Activated naive CD4-positive, alpha-beta T cell treated with anti-CD3 and anti-CD28 coated beads for 36 hours (primary cell): ENCODE data around the gene SYVN1. TPM values are rescaled to one million over a fixed set of nuclear protein-coding genes. Genes with fewer than 3 reads are reported as not detected.

Experiments used
- CTCF ChIA-PET: fragments of 350-600 bp; sonication (Branson Sonifier 250); formaldehyde crosslinking; loops from one replicate; lab custom pipeline; 2021; ENCODE audit warnings: antibody characterized with exemption; lab: Charles Lee
- DNase-seq: peaks from one replicate; pipeline ENCODE4 v3.0.0-alpha.2; 2020
- H3K27ac Mint-ChIP-seq: one replicate; pipeline ENCODE4 v1.8.0; 2021; ENCODE audit warnings: mild to moderate bottlenecking, mixed read lengths
- H3K27me3 Mint-ChIP-seq: one replicate; pipeline ENCODE4 v1.8.0; 2021; ENCODE audit warnings: low read depth, mixed read lengths
- H3K36me3 Mint-ChIP-seq: one replicate; pipeline ENCODE4 v1.8.0; 2021; ENCODE audit warnings: low read depth, mixed read lengths
- H3K4me1 Mint-ChIP-seq: one replicate; pipeline ENCODE4 v1.8.0; 2021; ENCODE audit warnings: low read depth, mixed read lengths
- H3K4me3 Mint-ChIP-seq: one replicate; pipeline ENCODE4 v1.8.0; 2021; ENCODE audit warnings: mild to moderate bottlenecking, moderate library complexity, mixed read lengths
- H3K9me3 Mint-ChIP-seq: one replicate; pipeline ENCODE4 v1.8.0; 2021; ENCODE audit warnings: mixed read lengths
- intact Hi-C: fragments of 100-400 bp; cut with micrococcal nuclease; formaldehyde crosslinking; loops from one replicate; pipeline ENCODE4 v1.15.1; 2023
- total RNA-seq, 2 experiments: library from RNA; stranded (reverse); gene quantifications; one replicate each; pipeline ENCODE4 v1.2.3, GENCODE V29; 2021

SYVN1 gene
- total RNA-seq, 2 experiments from 2014 or later, result 19.0 to 19.2 TPM

DNA sequence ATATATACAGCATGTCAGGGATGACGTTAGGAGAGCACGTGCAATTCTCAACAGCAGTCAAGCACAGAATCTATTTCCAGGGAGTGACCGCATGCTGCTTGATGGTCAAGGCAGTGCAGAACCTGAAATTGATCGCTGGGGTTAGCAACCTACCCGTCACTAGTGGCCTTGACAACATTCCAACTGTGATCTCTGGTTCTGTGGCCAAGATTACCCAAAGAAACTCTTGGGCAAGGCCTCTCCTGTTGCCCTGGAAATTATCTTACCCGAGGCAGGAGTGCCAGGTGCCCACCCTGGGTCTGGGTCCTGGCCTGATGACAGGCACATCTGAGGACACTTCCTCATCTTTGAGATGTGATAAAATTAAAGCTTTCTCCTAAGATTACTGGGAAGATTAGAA lies 20.5 kb downstream of the SYVN1 start:
- Mint-ChIP-seq H3K9me3 (no peaks in the 10 kb centered on the region), H3K36me3 (peaks cover 14% of the 10 kb centered on the region), H3K4me3 (no peak overlapping the region), H3K27me3 (no peaks in the 10 kb centered on the region), H3K4me1 (peaks cover 62% of the 10 kb centered on the region), H3K27ac (no peak overlapping the region)
- intact Hi-C loops, result loop anchor here (5.0 kb wide), 2 partner anchors 148 to 218 kb away; partner anchors contain the start of genes DPF2 and POLA2
- CTCF ChIA-PET, result interaction anchor here (0.5 to 4.1 kb wide), 4 partner anchors 16 to 598 kb away, joined by 3 to 41 read pairs (median 4); partner anchors contain the start of genes SNX15 and VPS51
- DNase-seq, result no peak

- intact Hi-C loops, result loop anchor here (5.0 kb wide), 2 partner anchors 149 to 219 kb away; partner anchors contain the start of genes DPF2 and POLA2
- Mint-ChIP-seq H3K27me3 (no peaks in the 10 kb centered on the region), H3K9me3 (no peaks in the 10 kb centered on the region), H3K4me3 (peak overlapping the region; percentile 80), H3K36me3 (peaks cover 9% of the 10 kb centered on the region), H3K4me1 (peaks cover 57% of the 10 kb centered on the region), H3K27ac (peak overlapping the region; percentile 72)
- CTCF ChIA-PET, result interaction anchor here (0.6 to 4.1 kb wide), 6 partner anchors 8 to 265 kb away, joined by 3 to 41 read pairs (median 10); partner anchors contain the start of genes FAU, MRPL49, SNX15 and VPS51
- DNase-seq, result no peak
These were observed 21.0 kb downstream of the SYVN1 start for GRCh38 chr11:65113361-65113756.

DNA sequence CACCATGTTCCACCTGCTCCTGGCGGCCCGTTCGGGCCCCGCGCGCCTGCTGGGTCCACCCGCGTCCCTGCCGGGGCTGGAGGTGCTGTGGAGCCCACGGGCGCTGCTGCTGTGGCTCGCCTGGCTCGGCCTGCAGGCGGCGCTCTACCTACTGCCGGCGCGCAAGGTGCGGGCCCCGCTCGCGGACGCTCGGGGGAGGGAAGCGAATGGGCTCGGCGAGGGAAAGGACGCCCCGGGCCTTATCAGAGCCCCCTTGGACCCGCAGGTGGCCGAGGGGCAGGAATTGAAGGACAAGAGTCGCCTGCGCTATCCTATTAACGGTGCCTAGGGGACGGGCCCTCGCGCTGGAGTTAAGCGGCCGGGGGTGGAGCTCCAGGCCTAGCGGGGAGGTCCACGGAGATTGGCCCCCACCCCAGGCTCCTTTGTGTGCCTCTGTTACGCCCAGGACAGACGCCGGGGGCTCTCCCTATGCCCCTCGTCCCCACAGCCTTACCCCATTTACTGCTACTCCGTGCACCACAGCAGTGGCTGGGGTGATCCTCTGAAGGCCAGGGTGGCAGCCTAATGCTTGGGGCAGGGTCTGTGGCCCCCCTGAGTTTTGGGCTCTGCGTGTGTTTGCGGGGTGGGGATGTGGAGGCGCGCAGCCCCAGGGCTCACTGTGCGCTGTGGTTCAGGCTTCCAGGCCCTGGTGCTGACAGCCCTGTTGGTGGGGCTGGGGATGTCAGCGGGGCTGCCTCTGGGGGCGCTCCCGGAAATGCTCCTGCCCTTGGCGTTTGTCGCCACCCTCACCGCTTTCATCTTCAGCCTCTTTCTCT lies 21.6 kb downstream of the SYVN1 start:
- intact Hi-C loops, result loop anchor here (5.0 kb wide), 2 partner anchors 150 to 220 kb away; partner anchors contain the start of genes DPF2 and POLA2
- Mint-ChIP-seq H3K4me3 (peak overlapping the region; percentile 80), H3K36me3 (peaks cover 6% of the 10 kb centered on the region), H3K9me3 (no peaks in the 10 kb centered on the region), H3K27me3 (no peaks in the 10 kb centered on the region), H3K4me1 (peaks cover 51% of the 10 kb centered on the region), H3K27ac (peak overlapping the region; percentile 72)
- peak; percentile 78 for DNase-seq
- CTCF ChIA-PET, result interaction anchor here (0.6 to 4.1 kb wide), 10 partner anchors 9 to 326 kb away, joined by 3 to 41 read pairs (median 4); partner anchors contain the start of genes ARL2, FAU, MRPL49 and SNX15

DNA sequence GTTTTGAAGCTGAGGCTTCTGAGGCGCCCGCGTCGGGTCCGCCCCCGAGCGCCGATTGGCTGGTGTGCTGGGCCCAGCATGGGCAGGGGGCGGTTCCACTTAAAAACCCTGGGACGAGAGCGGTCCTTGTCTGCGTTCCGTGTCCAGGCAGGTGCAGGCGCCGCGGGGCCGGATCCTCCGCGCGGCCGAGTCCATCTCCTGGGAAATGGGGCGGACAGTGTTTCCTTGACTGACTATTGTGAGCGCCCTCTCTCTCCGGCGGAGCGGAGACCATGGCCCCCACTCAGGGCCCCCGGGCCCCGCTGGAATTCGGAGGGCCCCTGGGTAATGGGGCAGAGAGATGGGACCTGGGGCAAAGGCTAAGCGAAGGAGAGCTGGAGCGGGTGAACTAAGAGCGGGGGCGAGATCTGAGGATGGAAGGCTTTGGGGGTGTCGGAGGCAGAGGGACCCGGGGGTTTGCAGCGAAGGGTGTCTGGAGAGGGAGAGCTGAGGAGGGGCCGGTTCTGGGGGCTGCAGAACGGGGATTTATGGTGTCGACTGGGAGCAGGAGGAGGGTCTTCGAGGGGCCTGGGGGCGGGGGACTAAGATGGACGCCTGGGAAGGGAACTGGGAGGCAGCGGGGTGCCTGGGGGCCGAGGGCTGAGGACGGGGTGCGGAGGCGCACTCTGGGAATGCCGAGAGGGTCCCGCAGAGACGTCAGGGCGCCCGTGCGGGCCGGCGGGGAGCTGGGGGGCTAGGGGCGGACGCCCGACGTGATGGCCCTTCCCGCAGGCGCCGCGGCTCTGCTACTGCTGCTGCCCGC lies 22.4 kb downstream of the SYVN1 start, which contains the start of gene TM7SF2:
TSS of gene TM7SF2 (plus strand) at position 129 of the 802 bp plus-strand sequence. CDS start at position 273, 144 bp downstream.
- intact Hi-C loops, result loop anchor here (2.0 to 5.0 kb wide), 3 partner anchors 71 to 220 kb away; partner anchors contain the start of genes DPF2, POLA2 and SAC3D1
- H3K27me3 Mint-ChIP-seq, result no peaks in the 10 kb centered on the region
- H3K27ac Mint-ChIP-seq, result peak within 1 kb of the TSS; percentile 72
- H3K4me1 Mint-ChIP-seq, result peaks cover 51% of the 10 kb centered on the region
- peak within 1 kb of the TSS; percentile 80 for H3K4me3 Mint-ChIP-seq
- H3K36me3 Mint-ChIP-seq, result peaks cover 6% of the 10 kb centered on the region
- H3K9me3 Mint-ChIP-seq, result no peaks in the 10 kb centered on the region
- CTCF ChIA-PET, result interaction anchor here (0.6 to 4.1 kb wide), 16 partner anchors 9 to 325 kb away, joined by 3 to 41 read pairs (median 4); partner anchors contain the start of genes ARL2, CAPN1, FAU and MRPL49
- peak; percentile 96 for DNase-seq

DNA sequence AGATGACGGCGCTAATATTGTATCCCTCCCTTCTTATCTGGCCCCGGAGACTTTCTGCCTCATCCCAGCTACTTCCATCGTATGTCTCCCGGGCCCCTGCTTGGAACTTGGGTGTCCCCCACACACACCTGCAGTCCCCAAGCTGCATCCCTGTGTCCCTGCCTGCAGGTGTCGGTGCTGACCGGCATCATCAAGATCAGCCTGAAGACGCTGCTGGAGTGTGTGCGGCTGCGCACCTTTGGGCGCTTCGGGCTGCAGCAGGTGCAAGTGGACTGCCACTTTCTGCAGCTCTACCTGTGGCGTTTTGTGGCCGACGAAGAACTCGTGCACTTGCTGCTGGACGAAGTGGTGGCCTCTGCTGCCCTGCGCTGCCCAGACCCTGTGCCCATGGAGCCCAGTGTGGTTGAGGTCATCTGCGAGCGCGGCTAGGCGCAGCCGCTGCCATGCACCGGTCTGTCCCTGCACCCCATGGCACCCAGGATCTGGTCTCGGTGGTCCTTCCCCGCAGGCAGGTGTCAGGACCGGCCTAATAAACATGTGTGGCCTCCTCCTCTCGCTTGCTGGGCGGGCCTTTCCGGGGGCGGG lies 23.1 kb downstream of the SYVN1 start:
- H3K4me3 Mint-ChIP-seq, result peak overlapping the region; percentile 80
- intact Hi-C loops, result loop anchor here (2.0 to 5.0 kb wide), 3 partner anchors 70 to 221 kb away; partner anchors contain the start of genes DPF2, POLA2 and SAC3D1
- H3K36me3 Mint-ChIP-seq, result peaks cover 2% of the 10 kb centered on the region
- no peak overlapping the region for H3K27ac Mint-ChIP-seq
- peaks cover 45% of the 10 kb centered on the region for H3K4me1 Mint-ChIP-seq
- CTCF ChIA-PET, result interaction anchor here (0.6 to 4.1 kb wide), 24 partner anchors 8 to 325 kb away, joined by 3 to 41 read pairs (median 5); partner anchors contain the start of genes ARL2, CAPN1, CDC42EP2 and DPF2
- H3K27me3 Mint-ChIP-seq, result no peaks in the 10 kb centered on the region
- H3K9me3 Mint-ChIP-seq, result no peaks in the 10 kb centered on the region
- DNase-seq, result no peak

DNA sequence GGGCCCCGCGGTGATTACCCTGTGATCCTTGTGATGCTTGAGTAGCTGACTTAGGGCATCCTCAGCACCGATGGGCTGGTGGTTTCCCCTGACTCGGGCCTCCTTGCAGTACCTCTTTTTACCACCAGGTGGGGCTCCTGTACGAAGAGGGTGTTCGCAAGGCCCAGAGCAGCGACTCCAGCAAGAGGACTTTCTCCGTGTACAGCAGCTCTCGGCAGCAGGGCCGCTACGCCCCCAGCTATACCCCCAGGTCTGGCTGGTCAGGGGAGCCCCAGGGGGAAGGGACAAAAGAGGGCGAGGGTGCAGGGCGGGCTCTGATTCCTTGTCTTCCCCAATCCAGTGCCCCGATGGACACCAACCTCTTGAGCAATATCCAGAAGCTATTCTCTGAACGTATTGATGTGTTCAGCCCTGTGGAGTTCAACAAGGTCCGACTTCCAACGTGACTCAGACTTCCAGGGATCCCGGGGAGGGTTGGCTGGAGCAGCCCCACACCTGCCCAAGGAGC lies 23.9 kb downstream of the SYVN1 start:
- Mint-ChIP-seq H3K9me3 (no peaks in the 10 kb centered on the region), H3K4me3 (peak overlapping the region; percentile 29), H3K27ac (peak overlapping the region; percentile 46), H3K4me1 (peaks cover 38% of the 10 kb centered on the region), H3K36me3 (peaks cover under 1% of the 10 kb centered on the region), H3K27me3 (no peaks in the 10 kb centered on the region)
- intact Hi-C loops, result loop anchor here (1.0 to 5.0 kb wide), 6 partner anchors 8 to 222 kb away; partner anchors contain the start of genes CAPN1, DPF2, POLA2 and SAC3D1
- peak; percentile 99 for DNase-seq
- CTCF ChIA-PET, result interaction anchor here (0.5 to 4.1 kb wide), 27 partner anchors 8 to 264 kb away, joined by 3 to 41 read pairs (median 4); partner anchors contain the start of genes ARL2, CAPN1, CDC42EP2 and DPF2

GRCh38 chr11:65109231-65110198 lies 24.8 kb downstream of the SYVN1 start:
- no peak for DNase-seq
- peak overlapping the region; percentile 46 for H3K27ac Mint-ChIP-seq
- intact Hi-C loops, result loop anchor here (1.0 to 5.0 kb wide), 6 partner anchors 9 to 223 kb away; partner anchors contain the start of genes CAPN1, DPF2, POLA2 and SAC3D1
- H3K4me1 Mint-ChIP-seq, result peaks cover 37% of the 10 kb centered on the region
- no peaks in the 10 kb centered on the region for H3K27me3 Mint-ChIP-seq
- H3K36me3 Mint-ChIP-seq, result peaks cover 1% of the 10 kb centered on the region
- H3K9me3 Mint-ChIP-seq, result no peaks in the 10 kb centered on the region
- CTCF ChIA-PET, result interaction anchor here (0.5 to 4.1 kb wide), 18 partner anchors 7 to 263 kb away, joined by 3 to 41 read pairs (median 6); partner anchors contain the start of genes ARL2, CAPN1, DPF2 and FAU
- H3K4me3 Mint-ChIP-seq, result no peak overlapping the region

GRCh38 chr11:65108469-65109123 lies 25.7 kb downstream of the SYVN1 start:
- Mint-ChIP-seq H3K9me3 (no peaks in the 10 kb centered on the region), H3K36me3 (peaks cover 1% of the 10 kb centered on the region), H3K27me3 (no peaks in the 10 kb centered on the region), H3K27ac (no peak overlapping the region), H3K4me1 (peaks cover 34% of the 10 kb centered on the region), H3K4me3 (no peak overlapping the region)
- CTCF ChIA-PET, result interaction anchor here (0.7 kb wide), 1 partner anchor 207 kb away, joined by 3 read pairs; no protein-coding TSS in a partner anchor
- intact Hi-C loops, result no loop called here
- DNase-seq, result no peak

GRCh38 chr11:65107751-65108468 lies 26.4 kb downstream of the SYVN1 start:
- peaks cover 27% of the 10 kb centered on the region for H3K4me1 Mint-ChIP-seq
- DNase-seq, result no peak
- H3K4me3 Mint-ChIP-seq, result no peak overlapping the region
- H3K27ac Mint-ChIP-seq, result no peak overlapping the region
- peaks cover 1% of the 10 kb centered on the region for H3K36me3 Mint-ChIP-seq
- CTCF ChIA-PET, result no interaction called here
- intact Hi-C loops, result no loop called here
- H3K27me3 Mint-ChIP-seq, result no peaks in the 10 kb centered on the region
- H3K9me3 Mint-ChIP-seq, result no peaks in the 10 kb centered on the region
